Vagina (tissue), 2 donors: ENCODE data around the gene CACNG1.

Experiments
- POLR2AphosphoS5 ChIP-seq, 2 donors: sonication (generic); formaldehyde crosslinking; IDR thresholded peaks; one replicate each; pipeline ENCODE4 v1.9.0; 2017; ENCODE audit warnings: antibody characterized with exemption in 2 of 2, mild to moderate bottlenecking in 2 of 2, low read depth in 1 of 2; ENCODE audit not compliant: insufficient read depth in 1 of 2
- TF ChIP-seq, protein P1 (sequence below), 3 experiments: fragments of 450-650 bp in 2 of 3; fragments of 200-600 bp in 1 of 3; sonication (generic) in 1 of 3; IDR thresholded peaks; one replicate each; pipeline ENCODE4 v1.5.1; 2017 to 2019; ENCODE audit warnings: antibody characterized with exemption in 3 of 3, mild to moderate bottlenecking in 2 of 3, moderate library complexity in 2 of 3

DNA sequence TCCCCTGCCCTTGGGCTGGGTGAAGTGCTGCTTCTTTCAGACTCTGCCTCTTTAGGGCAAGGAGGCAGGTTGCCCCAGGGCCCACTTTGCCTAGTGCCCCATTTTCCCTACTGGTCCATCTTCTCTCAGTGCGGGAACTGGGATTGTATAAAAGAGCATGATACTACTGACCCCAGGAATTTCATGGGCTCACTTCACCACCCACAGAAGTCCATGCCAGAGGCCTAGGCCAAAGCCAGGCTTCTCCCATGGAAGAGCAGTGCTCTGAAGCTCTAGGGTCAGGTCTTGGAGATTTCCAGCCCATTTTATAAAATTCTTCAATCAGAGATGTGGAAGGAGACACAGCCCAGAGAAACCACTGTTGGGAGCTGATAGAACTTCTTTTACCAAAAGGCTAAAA is 5.7 kb downstream of the CACNG1 start:
- TF ChIP-seq POLR2AphosphoS5 (IDR thresholded peaks at IDR 0.05; ENCODE audit: insufficient read depth in 1 of 2, low read depth in 1 of 2), result no peak
- TF ChIP-seq, protein P1, sequence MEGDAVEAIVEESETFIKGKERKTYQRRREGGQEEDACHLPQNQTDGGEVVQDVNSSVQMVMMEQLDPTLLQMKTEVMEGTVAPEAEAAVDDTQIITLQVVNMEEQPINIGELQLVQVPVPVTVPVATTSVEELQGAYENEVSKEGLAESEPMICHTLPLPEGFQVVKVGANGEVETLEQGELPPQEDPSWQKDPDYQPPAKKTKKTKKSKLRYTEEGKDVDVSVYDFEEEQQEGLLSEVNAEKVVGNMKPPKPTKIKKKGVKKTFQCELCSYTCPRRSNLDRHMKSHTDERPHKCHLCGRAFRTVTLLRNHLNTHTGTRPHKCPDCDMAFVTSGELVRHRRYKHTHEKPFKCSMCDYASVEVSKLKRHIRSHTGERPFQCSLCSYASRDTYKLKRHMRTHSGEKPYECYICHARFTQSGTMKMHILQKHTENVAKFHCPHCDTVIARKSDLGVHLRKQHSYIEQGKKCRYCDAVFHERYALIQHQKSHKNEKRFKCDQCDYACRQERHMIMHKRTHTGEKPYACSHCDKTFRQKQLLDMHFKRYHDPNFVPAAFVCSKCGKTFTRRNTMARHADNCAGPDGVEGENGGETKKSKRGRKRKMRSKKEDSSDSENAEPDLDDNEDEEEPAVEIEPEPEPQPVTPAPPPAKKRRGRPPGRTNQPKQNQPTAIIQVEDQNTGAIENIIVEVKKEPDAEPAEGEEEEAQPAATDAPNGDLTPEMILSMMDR (IDR thresholded peaks at IDR 0.05), result no peak
